ENCODE data around the gene BNC2. TPM values are rescaled to one million over a fixed set of nuclear protein-coding genes. Genes with fewer than 3 reads are reported as not detected.

BNC2 gene
- total and polyA plus RNA-seq, 2 of the 4 experiments (the other 2 are of a cell fraction), result 15.5 to 45.2 TPM

- TF ChIP-seq RCOR1 (IDR thresholded peaks at IDR 0.05; ENCODE audit: insufficient replicate concordance, low read length) (no peak), RAD21 (IDR thresholded peaks at IDR 0.05; ENCODE audit: low read length) (no peak), POLR2A (IDR thresholded peaks at IDR 0.05; ENCODE audit: low read depth, low read length) (no peak)
Measured at GRCh38 chr9:16559418-16560188, 310.9 kb downstream of the BNC2 start (continued).

- no peaks in the 10 kb centered on the region for H3K9me3 ChIP-seq (ENCODE audit: control insufficient read depth, insufficient read depth, low read length)
- no peak overlapping the region for H3K14ac ChIP-seq (replicated peaks; ENCODE audit: low read depth, low read length)
- no peak overlapping the region for H2AK9ac ChIP-seq (replicated peaks; ENCODE audit: low read depth, low read length, poor library complexity)
- no peak overlapping the region for H2AFZ ChIP-seq (replicated peaks; ENCODE audit: low read length, poor library complexity)
- H3K4me1 ChIP-seq (ENCODE audit: control insufficient read depth, insufficient read depth, low read length), result peaks cover 9% of the 10 kb centered on the region
- H2BK120ac ChIP-seq (ENCODE audit: low read depth, low read length), result no peak overlapping the region
- no peak overlapping the region for H4K8ac ChIP-seq (ENCODE audit: low read depth in 2 of 2, low read length in 2 of 2)
- no peak overlapping the region for H4K91ac ChIP-seq (ENCODE audit: insufficient read depth, low read depth, low read length)
- no peak overlapping the region for H3K4me3 ChIP-seq (ENCODE audit: insufficient read depth, low read depth, low read length)
- H2BK5ac ChIP-seq (ENCODE audit: low read depth, low read length, poor library complexity, severe bottlenecking), result no peak overlapping the region
- H3K9me1 ChIP-seq (ENCODE audit: insufficient read depth, low read length), result peaks cover 14% of the 10 kb centered on the region
- no peaks in the 10 kb centered on the region; the same call in 1 of the 2 replicates for H4K20me1 ChIP-seq (ENCODE audit: insufficient read depth, low read length)
- ATAC-seq (ENCODE audit: low read depth), result no peak
- WGBS, 2 experiments (ENCODE audit: extremely low coverage in 2 of 2, insufficient read length in 1 of 2), result no CpG with 5 or more reads among the region's 1 CpG
- H2BK15ac ChIP-seq (ENCODE audit: low read depth, low read length), result no peak overlapping the region
- H3K56ac ChIP-seq (ENCODE audit: extremely low read depth, insufficient read depth, low read length), result no peak overlapping the region
- CTCF ChIA-PET, result no interaction called here
- H2AK5ac ChIP-seq (ENCODE audit: low read depth, low read length), result no peak overlapping the region
- H3K36me3 ChIP-seq (ENCODE audit: control insufficient read depth, insufficient read depth, low read length), result peaks cover 16% of the 10 kb centered on the region
- BruUV-seq (replicated peaks), result no TSS peak
- H3K9ac ChIP-seq (ENCODE audit: low read depth, low read length), result no peak overlapping the region
- H3K18ac ChIP-seq (ENCODE audit: low read depth, low read length), result no peak overlapping the region
- peaks cover 24 to 60% of the 10 kb centered on the region in 2 experiments for H3K79me1 ChIP-seq (ENCODE audit: low read depth in 1 of 2, low read length in 2 of 2)
- no peak overlapping the region for H3K23ac ChIP-seq (ENCODE audit: low read depth, low read length)
- no peak overlapping the region for H3K4me2 ChIP-seq (ENCODE audit: low read depth, low read length)
- intact Hi-C loops (cut with micrococcal nuclease) (no loop called here), in situ Hi-C loops (cut with MboI; ENCODE audit: low sequenced_read_pairs) (no loop called here), dilution Hi-C loops (cut with HindIII; ENCODE audit: low sequenced_read_pairs, unreplicated experiment) (no loop called here)
- no peak overlapping the region for H3K4ac ChIP-seq (ENCODE audit: low read depth, low read length)
- no peak overlapping the region for H3K27ac ChIP-seq (ENCODE audit: insufficient read depth, low read length)
- no peak overlapping the region for H2BK20ac ChIP-seq (ENCODE audit: low read depth, low read length)
- POLR2A ChIA-PET (ENCODE audit: unreplicated experiment), result no interaction called here
- H3K27me3 ChIP-seq (ENCODE audit: control insufficient read depth, insufficient read depth, low read length), result no peaks in the 10 kb centered on the region
- no peak overlapping the region for H4K5ac ChIP-seq (ENCODE audit: low read depth, low read length)
- TF ChIP-seq, protein P1, sequence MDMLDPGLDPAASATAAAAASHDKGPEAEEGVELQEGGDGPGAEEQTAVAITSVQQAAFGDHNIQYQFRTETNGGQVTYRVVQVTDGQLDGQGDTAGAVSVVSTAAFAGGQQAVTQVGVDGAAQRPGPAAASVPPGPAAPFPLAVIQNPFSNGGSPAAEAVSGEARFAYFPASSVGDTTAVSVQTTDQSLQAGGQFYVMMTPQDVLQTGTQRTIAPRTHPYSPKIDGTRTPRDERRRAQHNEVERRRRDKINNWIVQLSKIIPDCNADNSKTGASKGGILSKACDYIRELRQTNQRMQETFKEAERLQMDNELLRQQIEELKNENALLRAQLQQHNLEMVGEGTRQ (IDR thresholded peaks at IDR 0.05; ENCODE audit: low read depth, low read length), result no peak
- TF ChIP-seq RAD21 (IDR thresholded peaks at IDR 0.05; ENCODE audit: low read length) (no peak), CEBPB (IDR thresholded peaks at IDR 0.05; ENCODE audit: low read depth, low read length) (no peak), MXI1 (IDR thresholded peaks at IDR 0.05; ENCODE audit: borderline replicate concordance, low read depth, low read length) (no peak)
- no peak for DNase-seq
Measured at GRCh38 chr9:16555802-16556201, 314.7 kb downstream of the BNC2 start.
